SIG-M5 treated with dmso at 0.1 percent for 504 hours (cell line): ENCODE data around the gene AQP5.
A peak's percentile ranks its signal among the peaks of the same experiment; 100 is the strongest.

Experiments
- DNase-seq: peaks from one replicate; lab custom pipeline; 2025; ENCODE audit not compliant: unreplicated experiment; lab: John Stamatoyannopoulos, UW

The AQP5 gene

GRCh38 chr12:49932023-49932422 lies 29.6 kb upstream of the AQP5 start:
- no peak for DNase-seq

GRCh38 chr12:49932533-49933130 lies 29.0 kb upstream of the AQP5 start:
- DNase-seq = no peak

GRCh38 chr12:49933796-49934195 lies 27.9 kb upstream of the AQP5 start:
- no peak for DNase-seq

GRCh38 chr12:49934505-49934904 lies 27.2 kb upstream of the AQP5 start:
- no peak for DNase-seq

GRCh38 chr12:49936925-49937324 lies 24.7 kb upstream of the AQP5 start:
- no peak for DNase-seq

- DNase-seq = no peak
Observed at GRCh38 chr12:49937639-49938300, 23.9 kb upstream of the AQP5 start.

GRCh38 chr12:49939307-49939706 lies 22.4 kb upstream of the AQP5 start:
- no peak for DNase-seq

GRCh38 chr12:49939707-49940106 lies 22.0 kb upstream of the AQP5 start:
- no peak for DNase-seq

- no peak for DNase-seq
Observed at GRCh38 chr12:49941556-49942511, 19.8 kb upstream of the AQP5 start.

- DNase-seq = no peak
Observed at GRCh38 chr12:49942512-49942893, 19.2 kb upstream of the AQP5 start.

- no peak for DNase-seq
Observed at GRCh38 chr12:49942921-49943624, 18.6 kb upstream of the AQP5 start.

GRCh38 chr12:49943625-49943960 lies 18.1 kb upstream of the AQP5 start:
- no peak for DNase-seq

- DNase-seq = no peak
Observed at GRCh38 chr12:49944046-49944445, 17.6 kb upstream of the AQP5 start.

GRCh38 chr12:49944718-49945117 lies 17.0 kb upstream of the AQP5 start:
- DNase-seq = no peak

GRCh38 chr12:49945394-49946080 lies 16.1 kb upstream of the AQP5 start:
- peak; percentile 85 for DNase-seq

GRCh38 chr12:49946086-49946485 lies 15.6 kb upstream of the AQP5 start:
- DNase-seq = no peak

GRCh38 chr12:49946497-49946896 lies 15.2 kb upstream of the AQP5 start:
- DNase-seq = no peak

GRCh38 chr12:49947593-49948226 lies 14.0 kb upstream of the AQP5 start:
- no peak for DNase-seq

- DNase-seq = peak; percentile 64
Observed at GRCh38 chr12:49948866-49949845, 12.5 kb upstream of the AQP5 start.
